K562 (cell line): ENCODE data around the gene NINL. TPM values are rescaled to one million over a fixed set of nuclear protein-coding genes. Genes with fewer than 3 reads are reported as not detected.

Experiments
- ATF3 ChIP-seq, 2 experiments: fragments of 450-650 bp in 1 of 2; sonication (generic) in 1 of 2; formaldehyde crosslinking in 1 of 2; IDR thresholded peaks in 1 of 2; conservative IDR thresholded peaks in 1 of 2; 2 replicates each; pipeline versions ENCODE4 v1.6.1 to v1.8.1; 2016 to 2023; ENCODE audit warnings: mild to moderate bottlenecking in 2 of 2, moderate library complexity in 2 of 2, inconsistent platforms in 1 of 2, missing genetic modification reagents in 1 of 2
- BCOR ChIP-seq: fragments of 450-650 bp; IDR thresholded peaks from 2 replicates; pipeline ENCODE4 v1.6.1; 2016
- E2F5 ChIP-seq: sonication (generic); formaldehyde crosslinking; IDR thresholded peaks from 2 replicates; pipeline ENCODE4 v1.8.0; 2022; ENCODE audit warnings: mild to moderate bottlenecking, missing genetic modification reagents
- FOXM1 ChIP-seq, 2 experiments: fragments of 450-650 bp in 1 of 2; sonication (generic) in 1 of 2; formaldehyde crosslinking in 1 of 2; IDR thresholded peaks; 2 replicates each; pipeline versions ENCODE4 v1.6.1 to v1.9.0; 2017 to 2022; ENCODE audit warnings: low read depth in 2 of 2, mild to moderate bottlenecking in 2 of 2, missing genetic modification reagents in 1 of 2, moderate library complexity in 1 of 2
- HES1 ChIP-seq: fragments of 450-650 bp; IDR thresholded peaks from 2 replicates; pipeline ENCODE4 v1.6.1; 2016; ENCODE audit warnings: low read depth, mild to moderate bottlenecking, moderate library complexity
- RBFOX2 ChIP-seq: fragments of 200-400 bp; formaldehyde crosslinking; IDR thresholded peaks from 2 replicates; pipeline ENCODE4 v1.6.1; 2017; ENCODE audit warnings: low read depth, mild to moderate bottlenecking, low read length, moderate library complexity
- ZNF75A ChIP-seq: fragments of 450-650 bp; formaldehyde crosslinking; IDR thresholded peaks from 2 replicates; pipeline ENCODE4 v1.4.0; 2020; ENCODE audit warnings: mild to moderate bottlenecking
- polyA plus RNA-seq, 8 experiments: library from polyadenylated mRNA; depleted of rRNA in 4 of 8; stranded (reverse) in 5 of 8; unstranded in 3 of 8; fragments of >200 nt; fragmentation: Nextera tagmentation in 2 of 8; fragmentation: Illumina TruSeq in 1 of 8; extraction: Ambion mirVana in 2 of 8; extraction: Trizol in 1 of 8; gene quantifications; 2 replicates each; pipeline versions ENCODE4 v1.2.1 to v1.2.3, GENCODE V29; 2011 to 2014; ENCODE audit warnings: inconsistent platforms in 1 of 8, missing spikeins in 1 of 8
- total RNA-seq, 7 experiments: library from RNA; depleted of rRNA in 6 of 7; stranded (reverse); fragments of >200 nt in 6 of 7; fragmentation: Illumina TruSeq in 2 of 7; extraction: Trizol in 2 of 7; gene quantifications; 2 replicates each; pipeline versions ENCODE4 v1.2.1 to v1.2.3, GENCODE V29; 2011 to 2021; ENCODE audit warnings: low replicate concordance in 1 of 7

The NINL gene
- total and polyA plus RNA-seq, 9 of the 15 experiments (the other 6 are each of a cell fraction or from before 2014, with no cell fraction given): 0.03 to 0.22 (median 0.05) TPM; not detected in 5

DNA sequence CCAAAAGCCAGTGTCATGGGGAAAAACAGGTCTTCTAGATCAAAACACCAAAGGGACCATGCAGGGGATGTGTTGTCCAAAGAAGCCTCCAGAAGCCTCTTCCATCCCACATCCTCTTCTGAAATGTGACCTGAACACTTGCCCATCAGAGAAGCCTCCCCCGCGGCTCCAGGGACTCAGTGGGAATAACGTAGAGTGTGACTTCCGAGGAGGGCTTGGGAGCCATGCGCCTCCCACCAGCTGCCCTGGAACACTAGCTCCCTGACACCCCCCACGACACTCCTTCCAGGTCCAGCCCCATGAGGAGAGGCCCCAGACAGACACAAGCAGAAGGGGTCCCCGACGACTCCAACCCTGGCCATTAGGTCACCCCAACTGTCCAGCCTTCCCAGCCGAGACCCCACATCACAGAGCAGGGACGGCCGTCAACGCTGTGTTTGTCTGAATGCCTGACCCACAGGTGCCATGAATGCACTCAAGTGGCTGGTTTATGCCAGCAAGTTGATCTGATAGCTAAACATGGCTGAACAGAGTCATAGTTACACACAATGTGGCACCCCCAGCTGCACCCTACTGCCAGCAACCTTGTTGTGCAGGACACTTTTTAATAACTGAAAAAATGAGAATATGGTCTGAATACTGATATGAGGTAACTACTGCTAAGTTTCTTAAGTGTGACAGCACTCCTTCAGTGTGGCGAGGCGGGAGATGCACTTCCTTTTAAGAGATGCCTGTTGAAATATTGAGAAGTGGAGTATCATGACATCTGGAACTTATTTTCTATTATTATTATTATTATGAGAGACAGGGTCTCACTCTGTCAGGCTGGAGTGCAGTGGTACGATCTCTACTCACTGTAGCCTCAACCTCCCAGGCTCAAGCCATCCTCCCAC, 119.8 kb downstream of the NINL start (continued):
- TF ChIP-seq ATF3 (IDR thresholded peaks at IDR 0.05): no peak
- no peak for TF ChIP-seq ATF3 (CRISPR knock-in tag; conservative IDR thresholded peaks at IDR 0.05)
- TF ChIP-seq HES1: no peak
- TF ChIP-seq ZNF75A (CRISPR knock-in tag): no peak
- TF ChIP-seq BCOR: no peak
- TF ChIP-seq E2F5 (CRISPR knock-in tag): no peak
- TF ChIP-seq RBFOX2: no peak
- no peak for TF ChIP-seq FOXM1 (IDR thresholded peaks at IDR 0.05; ENCODE audit: low read depth)
- no peak for TF ChIP-seq FOXM1 (CRISPR knock-in tag; IDR thresholded peaks at IDR 0.05; ENCODE audit: low read depth)
